Upper lobe of left lung (tissue), 4 donors: ENCODE data around the gene TP53TG5.

ENCODE experiments used
- CTCF ChIP-seq, 6 experiments: fragments of 450-650 bp in 4 of 6; fragments of 200-600 bp in 2 of 6; sonication (generic) in 2 of 6; IDR thresholded peaks; one replicate each; pipeline ENCODE4 v1.5.1; 2016 to 2019; ENCODE audit warnings: antibody characterized with exemption in 6 of 6
- POLR2A ChIP-seq, 4 donors: fragments of 450-650 bp; IDR thresholded peaks; one replicate each; pipeline ENCODE4 v1.5.1; 2016 to 2017; ENCODE audit warnings: antibody characterized with exemption in 4 of 4, mild to moderate bottlenecking in 2 of 4
- POLR2AphosphoS5 ChIP-seq, 2 donors: sonication (generic); formaldehyde crosslinking; IDR thresholded peaks; one replicate each; pipeline ENCODE4 v1.5.1; 2017; ENCODE audit warnings: antibody characterized with exemption in 2 of 2

- no peak for TF ChIP-seq POLR2A (IDR thresholded peaks at IDR 0.05)
- no peak for TF ChIP-seq CTCF (IDR thresholded peaks at IDR 0.05)
- TF ChIP-seq POLR2AphosphoS5 (IDR thresholded peaks at IDR 0.05), result no peak
Observed at GRCh38 chr20:45346851-45347250, 31.3 kb downstream of the TP53TG5 start.
